Liver (tissue), 9 donors: ENCODE measurements around the gene CFAP54. TPM values are rescaled to one million over a fixed set of nuclear protein-coding genes. Genes with fewer than 3 reads are reported as not detected.

Experiments
- DNase-seq: peaks from one replicate; pipeline ENCODE4 v3.0.0-alpha.2; 2017; ENCODE audit warnings: low spot score
- H3K27ac ChIP-seq, 2 donors: one replicate each; pipeline ENCODE4 v1.7.0; 2013; ENCODE audit warnings: inconsistent platforms in 2 of 2, low read length in 2 of 2, control low read depth in 1 of 2, low read depth in 1 of 2, mild to moderate bottlenecking in 1 of 2
- H3K27me3 ChIP-seq, 4 donors: one replicate each; pipeline versions ENCODE4 v1.6.1 to v1.7.0; 2013; ENCODE audit warnings: low read length in 3 of 4, inconsistent platforms in 1 of 4, mild to moderate bottlenecking in 1 of 4, moderate library complexity in 1 of 4; ENCODE audit not compliant: control insufficient read depth in 4 of 4, insufficient read depth in 4 of 4
- H3K36me3 ChIP-seq, 4 donors: one replicate each; pipeline versions ENCODE4 v1.6.1 to v1.7.0; 2013; ENCODE audit warnings: low read length in 3 of 4, mild to moderate bottlenecking in 3 of 4, low read depth in 1 of 4, moderate library complexity in 1 of 4; ENCODE audit not compliant: control insufficient read depth in 4 of 4, insufficient read depth in 3 of 4
- H3K4me1 ChIP-seq, 4 donors: one replicate each; pipeline versions ENCODE4 v1.6.1 to v1.7.0; 2013; ENCODE audit warnings: low read length in 3 of 4, mild to moderate bottlenecking in 3 of 4, moderate library complexity in 1 of 4; ENCODE audit not compliant: control insufficient read depth in 4 of 4, insufficient read depth in 4 of 4
- H3K4me3 ChIP-seq, 3 donors: one replicate each; pipeline versions ENCODE4 v1.6.1 to v1.7.0; 2013; ENCODE audit warnings: low read length in 3 of 3, control low read depth in 1 of 3, low read depth in 1 of 3, mild to moderate bottlenecking in 1 of 3
- H3K9ac ChIP-seq, 2 donors: one replicate each; pipeline ENCODE4 v1.7.0; 2013; ENCODE audit warnings: low read length in 2 of 2, mild to moderate bottlenecking in 2 of 2, moderate library complexity in 2 of 2, control low read depth in 1 of 2, low read depth in 1 of 2
- H3K9me3 ChIP-seq, 4 donors: one replicate each; pipeline versions ENCODE4 v1.6.1 to v1.7.0; 2013; ENCODE audit warnings: low read length in 3 of 4; ENCODE audit not compliant: control insufficient read depth in 4 of 4
- GABPA ChIP-seq, 2 donors: IDR thresholded peaks in 1 of 2; conservative IDR thresholded peaks in 1 of 2; 2 replicates each; pipeline ENCODE4 v1.6.1; 2016; ENCODE audit warnings: antibody characterized with exemption in 2 of 2, mild to moderate bottlenecking in 1 of 2, moderate library complexity in 1 of 2
- RAD21 ChIP-seq, 2 donors: IDR thresholded peaks; 2 replicates each; pipeline ENCODE4 v1.6.1; 2016; ENCODE audit warnings: antibody characterized with exemption in 2 of 2, mild to moderate bottlenecking in 2 of 2
- YY1 ChIP-seq: IDR thresholded peaks from 2 replicates; pipeline ENCODE4 v1.6.1; 2016; ENCODE audit warnings: antibody characterized with exemption, mild to moderate bottlenecking
- WGBS: extraction: QIAGEN DNeasy Blood & Tissue Kit; methylation state at CpG from one replicate; pipeline ENCODE4 v1.1.7; 2013; 5-methylcytosine and 5-hydroxymethylcytosine counted together
- polyA plus RNA-seq, 2 donors: library from polyadenylated mRNA; stranded (reverse) in 1 of 2; unstranded in 1 of 2; fragments of 200-250 nt in 1 of 2; fragments of >200 nt in 1 of 2; fragmentation: Nextera tagmentation in 1 of 2; extraction: Ambion mirVana in 1 of 2; gene quantifications; one replicate each; pipeline versions ENCODE4 v1.2.1 to v1.2.3, GENCODE V29; 2013 to 2015
- total RNA-seq, 2 donors: library from RNA; depleted of rRNA; stranded (reverse); fragments of >200 nt; gene quantifications; one replicate each; pipeline ENCODE4 v1.2.3, GENCODE V29; 2014
- donor health status: healthy.
- donor health status: healthy.
- donor health status: healthy.
- donor health status: healthy.
- donor health status: healthy.

The CFAP54 gene
- total and polyA plus RNA-seq, 4 donors = 0.01 to 0.19 (median 0.15) TPM

GRCh38 chr12:96919510-96920210, 430.3 kb downstream of the CFAP54 start:
- no peak overlapping the region for H3K4me3 ChIP-seq
- peaks cover 0 to 3% (median 0%) of the 10 kb centered on the region in 4 donors for H3K36me3 ChIP-seq
- no peak for DNase-seq
- H3K9ac ChIP-seq = no peak overlapping the region
- H3K27ac ChIP-seq = no peak overlapping the region
- no peak for TF ChIP-seq GABPA (IDR thresholded peaks at IDR 0.05 in 1 of 2, conservative IDR thresholded peaks at IDR 0.05 in 1 of 2)
- no peak for TF ChIP-seq RAD21 (IDR thresholded peaks at IDR 0.05)
- TF ChIP-seq YY1 = no peak
- H3K27me3 ChIP-seq = no peaks in the 10 kb centered on the region
- no peaks in the 10 kb centered on the region for H3K4me1 ChIP-seq
- H3K9me3 ChIP-seq = peaks cover 0 to 2% (median 0%) of the 10 kb centered on the region in 4 donors
- WGBS = 97% methylated on average over 2 of the region's 2 CpGs

Other genes with a start within 250 kb of the CFAP54 start
- gene CDK17, start 89.1 kb upstream of the CFAP54 start, total RNA-seq = 10 to 100 TPM; 24.7 to 25.2 TPM
- gene CDK17, start 89.1 kb upstream of the CFAP54 start, polyA plus RNA-seq = 1 to 10 TPM; 4.8 to 5.1 TPM